GM13976 (cell line): Measurements from ENCODE around the gene SMURF2.
"Not testable (repeated sequence)": the region's sequence is repeated elsewhere in the genome, so short reads cannot be mapped to it uniquely, and the experiment has no call there.

Experiments used
- DNase-seq: peaks from one replicate; pipeline ENCODE4 v3.0.0; 2012; ENCODE audit warnings: low spot score
- CTCF ChIP-seq: IDR thresholded peaks from 2 replicates; pipeline ENCODE4 v1.5.1; 2012; ENCODE audit warnings: borderline replicate concordance, mild to moderate bottlenecking; ENCODE audit not compliant: insufficient read depth; ENCODE audit errors: extremely low read depth, missing control alignments, control extremely low read depth
- in situ Hi-C: fragments of 300-500 bp; cut with MboI; formaldehyde crosslinking; loops from one replicate; pipeline ENCODE4 v1.12.0; 2022; ENCODE audit warnings: low sequenced_read_pairs, mixed read lengths, inconsistent platforms; ENCODE audit not compliant: unreplicated experiment

The SMURF2 gene

GRCh38 chr17:64596439-64596838 is 65.7 kb downstream of the SMURF2 start:
- no peak for TF ChIP-seq CTCF
- in situ Hi-C loops: no loop called here
- no peak for DNase-seq

- no peak for DNase-seq
- in situ Hi-C loops: no loop called here
- TF ChIP-seq CTCF: no peak
Measured at GRCh38 chr17:64591944-64592343, 70.2 kb downstream of the SMURF2 start.

- in situ Hi-C loops: no loop called here
- no peak for TF ChIP-seq CTCF
- no peak for DNase-seq
Measured at GRCh38 chr17:64585146-64585545, 77.0 kb downstream of the SMURF2 start.

- DNase-seq: no peak
- TF ChIP-seq CTCF: no peak
- in situ Hi-C loops: no loop called here
Measured at GRCh38 chr17:64583038-64583437, 79.1 kb downstream of the SMURF2 start.

- DNase-seq: no peak
- TF ChIP-seq CTCF: no peak
- in situ Hi-C loops: no loop called here
Measured at GRCh38 chr17:64580384-64581315, 81.5 kb downstream of the SMURF2 start.

GRCh38 chr17:64579917-64580316 is 82.2 kb downstream of the SMURF2 start:
- TF ChIP-seq CTCF: no peak
- in situ Hi-C loops: no loop called here
- DNase-seq: no peak

- in situ Hi-C loops, DNase-seq: not testable (repeated sequence)
Measured at GRCh38 chr17:64577025-64577424, 85.1 kb downstream of the SMURF2 start.
